ENCODE data around the gene SF3A1. TPM values are rescaled to one million over a fixed set of nuclear protein-coding genes. Genes with fewer than 3 reads are reported as not detected.

SF3A1 gene
- total and polyA plus RNA-seq, 4 donors: 15.8 to 157 (median 45.1) TPM

DNA sequence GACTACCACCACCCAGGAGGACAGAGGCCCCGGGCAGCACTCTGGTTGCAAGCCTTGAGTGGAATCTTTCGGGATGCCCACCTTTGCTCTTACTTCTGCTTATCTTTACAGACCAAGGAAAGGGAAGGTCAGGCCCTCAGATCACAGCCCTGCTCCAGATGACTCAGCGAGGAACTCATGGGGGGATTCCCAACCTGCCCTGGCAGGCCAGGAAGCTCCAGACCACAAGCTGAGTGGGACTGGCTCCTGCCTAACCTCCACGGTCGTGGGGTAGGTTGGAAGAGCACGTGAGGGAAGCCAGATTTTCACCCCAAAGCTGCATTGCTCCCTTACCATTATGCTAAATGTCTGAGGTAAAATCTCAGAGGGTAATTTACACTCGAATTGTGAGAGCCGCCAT is 41.8 kb downstream of the SF3A1 start:
- Histone ChIP-seq H3K9ac (ENCODE audit: insufficient read depth in 1 of 2, low read length in 2 of 2) (no peak overlapping the region), H3K36me3 (ENCODE audit: control insufficient read depth in 4 of 4, insufficient read depth in 4 of 4, low read length in 4 of 4) (peaks cover 0 to 8% (median 0%) of the 10 kb centered on the region in 4 donors), H3K4me1 (ENCODE audit: control insufficient read depth in 5 of 5, insufficient read depth in 5 of 5, low read length in 5 of 5) (peaks cover 9 to 62% (median 17%) of the 10 kb centered on the region in 5 donors), H3K4me3 (no peak overlapping the region), H3K27ac (ENCODE audit: low read depth in 1 of 2, low read length in 1 of 2) (peak overlapping the region in 1 of 2 donors; percentile 35), H3K9me3 (ENCODE audit: control insufficient read depth in 4 of 4, insufficient read depth in 3 of 4, low read length in 3 of 4) (no peaks in the 10 kb centered on the region), H3K27me3 (ENCODE audit: control insufficient read depth in 3 of 3, insufficient read depth in 3 of 3, low read length in 2 of 3) (no peaks in the 10 kb centered on the region)
- ATAC-seq (ENCODE audit: insufficient read depth, low FRiP score) (no peak), DNase-seq (no peak)
- TF ChIP-seq, protein P1, sequence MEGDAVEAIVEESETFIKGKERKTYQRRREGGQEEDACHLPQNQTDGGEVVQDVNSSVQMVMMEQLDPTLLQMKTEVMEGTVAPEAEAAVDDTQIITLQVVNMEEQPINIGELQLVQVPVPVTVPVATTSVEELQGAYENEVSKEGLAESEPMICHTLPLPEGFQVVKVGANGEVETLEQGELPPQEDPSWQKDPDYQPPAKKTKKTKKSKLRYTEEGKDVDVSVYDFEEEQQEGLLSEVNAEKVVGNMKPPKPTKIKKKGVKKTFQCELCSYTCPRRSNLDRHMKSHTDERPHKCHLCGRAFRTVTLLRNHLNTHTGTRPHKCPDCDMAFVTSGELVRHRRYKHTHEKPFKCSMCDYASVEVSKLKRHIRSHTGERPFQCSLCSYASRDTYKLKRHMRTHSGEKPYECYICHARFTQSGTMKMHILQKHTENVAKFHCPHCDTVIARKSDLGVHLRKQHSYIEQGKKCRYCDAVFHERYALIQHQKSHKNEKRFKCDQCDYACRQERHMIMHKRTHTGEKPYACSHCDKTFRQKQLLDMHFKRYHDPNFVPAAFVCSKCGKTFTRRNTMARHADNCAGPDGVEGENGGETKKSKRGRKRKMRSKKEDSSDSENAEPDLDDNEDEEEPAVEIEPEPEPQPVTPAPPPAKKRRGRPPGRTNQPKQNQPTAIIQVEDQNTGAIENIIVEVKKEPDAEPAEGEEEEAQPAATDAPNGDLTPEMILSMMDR (IDR thresholded peaks at IDR 0.05; ENCODE audit: control extremely low read depth, extremely low read depth): no peak
- WGBS, 2 donors: 56 to 63% methylated on average over 8 of the region's 8 CpGs

DNA sequence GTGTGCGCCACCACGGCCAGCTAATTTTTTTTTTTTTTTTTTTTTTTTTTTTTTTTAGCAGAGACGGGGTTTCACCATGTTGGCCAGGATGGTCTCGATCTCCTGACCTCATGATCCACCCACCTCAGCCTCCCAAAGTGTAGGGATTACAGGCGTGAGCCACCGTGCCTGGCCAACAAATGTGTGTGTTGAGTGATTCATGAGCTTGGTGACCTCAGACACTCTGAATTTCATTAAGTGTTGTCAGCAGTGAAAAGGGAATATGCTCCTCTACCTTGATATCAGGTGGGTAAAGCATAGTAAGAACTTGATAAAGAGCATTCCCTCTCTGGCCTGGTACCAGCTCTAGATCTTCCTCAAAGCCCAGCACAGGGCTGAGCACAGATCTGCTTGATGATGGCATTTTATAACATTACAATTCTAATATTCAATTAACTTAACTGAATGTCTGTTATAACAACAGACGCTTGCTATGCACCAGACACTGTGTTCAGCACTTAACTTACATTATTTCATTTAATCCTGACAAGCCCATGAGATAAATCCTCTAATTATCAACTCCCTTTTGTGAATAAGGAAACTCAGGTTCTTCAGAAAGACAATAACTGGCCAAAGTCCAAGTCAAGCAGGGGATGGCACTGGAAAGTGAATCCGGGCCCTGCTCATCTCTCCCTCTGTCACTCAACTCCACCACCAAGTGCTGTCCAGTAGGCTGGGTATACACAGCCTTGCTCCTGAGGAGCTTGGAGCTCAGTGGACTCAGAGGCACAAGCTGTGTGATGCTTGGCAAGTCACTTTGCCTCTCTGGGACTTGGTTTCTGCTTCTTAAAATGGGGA is 42.9 kb downstream of the SF3A1 start:
- Histone ChIP-seq H3K27me3 (ENCODE audit: control insufficient read depth in 3 of 3, insufficient read depth in 3 of 3, low read length in 2 of 3) (no peaks in the 10 kb centered on the region), H3K9me3 (ENCODE audit: control insufficient read depth in 4 of 4, insufficient read depth in 3 of 4, low read length in 3 of 4) (no peaks in the 10 kb centered on the region), H3K4me3 (no peak overlapping the region), H3K9ac (ENCODE audit: insufficient read depth in 1 of 2, low read length in 2 of 2) (no peak overlapping the region), H3K36me3 (ENCODE audit: control insufficient read depth in 4 of 4, insufficient read depth in 4 of 4, low read length in 4 of 4) (peaks cover 0 to 4% (median 0%) of the 10 kb centered on the region in 4 donors), H3K27ac (ENCODE audit: low read depth in 1 of 2, low read length in 1 of 2) (peak overlapping the region in 1 of 2 donors; percentile 58), H3K4me1 (ENCODE audit: control insufficient read depth in 5 of 5, insufficient read depth in 5 of 5, low read length in 5 of 5) (peaks cover 11 to 61% (median 18%) of the 10 kb centered on the region in 5 donors)
- TF ChIP-seq, protein P1 (IDR thresholded peaks at IDR 0.05; ENCODE audit: control extremely low read depth, extremely low read depth): no peak
- ATAC-seq (ENCODE audit: insufficient read depth, low FRiP score): no peak
- DNase-seq: no peak
- WGBS, 2 donors: 79 to 80% methylated on average over 5 to 8 of the region's 8 CpGs

DNA sequence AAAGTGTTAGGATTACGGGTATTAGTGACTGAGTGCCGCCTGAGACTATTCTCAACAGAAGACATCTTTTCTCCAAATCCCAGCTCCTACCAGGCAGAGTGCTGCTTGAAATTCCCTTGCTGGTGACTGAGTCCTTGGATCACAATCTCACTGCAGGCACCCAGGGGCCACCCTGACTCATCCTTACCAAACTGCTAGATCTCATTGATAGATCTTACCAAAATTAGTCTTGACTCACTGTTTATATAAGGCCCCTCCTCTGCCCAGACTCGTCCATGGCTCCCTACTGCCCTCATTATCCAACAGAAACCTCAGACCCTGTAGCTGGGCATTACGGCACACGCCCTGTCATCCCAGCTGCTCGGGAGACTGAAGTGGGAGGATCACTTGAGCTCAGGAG is 44.6 kb downstream of the SF3A1 start:
- peaks cover 11 to 57% (median 18%) of the 10 kb centered on the region in 5 donors for H3K4me1 ChIP-seq (ENCODE audit: control insufficient read depth in 5 of 5, insufficient read depth in 5 of 5, low read length in 5 of 5)
- WGBS, 2 donors: 80 to 92% methylated on average over 6 of the region's 6 CpGs
- no peaks in the 10 kb centered on the region for H3K27me3 ChIP-seq (ENCODE audit: control insufficient read depth in 3 of 3, insufficient read depth in 3 of 3, low read length in 2 of 3)
- no peaks in the 10 kb centered on the region for H3K9me3 ChIP-seq (ENCODE audit: control insufficient read depth in 4 of 4, insufficient read depth in 3 of 4, low read length in 3 of 4)
- no peak overlapping the region for H3K4me3 ChIP-seq
- peak overlapping the region in 1 of 2 donors; percentile 94 for H3K27ac ChIP-seq (ENCODE audit: low read depth in 1 of 2, low read length in 1 of 2)
- DNase-seq (no peak), ATAC-seq (ENCODE audit: insufficient read depth, low FRiP score) (no peak)
- TF ChIP-seq, protein P1 (IDR thresholded peaks at IDR 0.05; ENCODE audit: control extremely low read depth, extremely low read depth): no peak
- H3K36me3 ChIP-seq (ENCODE audit: control insufficient read depth in 4 of 4, insufficient read depth in 4 of 4, low read length in 4 of 4): peaks cover 0 to 4% (median 0%) of the 10 kb centered on the region in 4 donors
- H3K9ac ChIP-seq (ENCODE audit: insufficient read depth in 1 of 2, low read length in 2 of 2): no peak overlapping the region
